ENCODE data around the gene FURIN.
"Not testable (repeated sequence)": the region's sequence is repeated elsewhere in the genome, so short reads cannot be mapped to it uniquely, and the experiment has no call there.

The FURIN gene

GRCh38 chr15:90905306-90906180, 37.2 kb downstream of the FURIN start:
- TF ChIP-seq CTCF (IDR thresholded peaks at IDR 0.05; ENCODE audit: extremely low read depth, insufficient read depth, missing control alignments) = no peak
- in situ Hi-C loops (cut with MboI; ENCODE audit: low pct_unique_long_range_greater_than_20kb, low sequenced_read_pairs, unreplicated experiment) = no loop called here
- no peak for DNase-seq (ENCODE audit: low spot score)

GRCh38 chr15:90906181-90906849, 37.9 kb downstream of the FURIN start:
- in situ Hi-C loops (cut with MboI; ENCODE audit: low pct_unique_long_range_greater_than_20kb, low sequenced_read_pairs, unreplicated experiment) = no loop called here
- DNase-seq (ENCODE audit: low spot score) = no peak
- no peak for TF ChIP-seq CTCF (IDR thresholded peaks at IDR 0.05; ENCODE audit: extremely low read depth, insufficient read depth, missing control alignments)

GRCh38 chr15:90907051-90907660, 38.8 kb downstream of the FURIN start:
- no peak for TF ChIP-seq CTCF (IDR thresholded peaks at IDR 0.05; ENCODE audit: extremely low read depth, insufficient read depth, missing control alignments)
- no peak for DNase-seq (ENCODE audit: low spot score)
- in situ Hi-C loops (cut with MboI; ENCODE audit: low pct_unique_long_range_greater_than_20kb, low sequenced_read_pairs, unreplicated experiment) = no loop called here

- no peak for TF ChIP-seq CTCF (IDR thresholded peaks at IDR 0.05; ENCODE audit: extremely low read depth, insufficient read depth, missing control alignments)
- no peak for DNase-seq (ENCODE audit: low spot score)
- in situ Hi-C loops (cut with MboI; ENCODE audit: low pct_unique_long_range_greater_than_20kb, low sequenced_read_pairs, unreplicated experiment) = no loop called here
Observed at GRCh38 chr15:90907838-90908507, 39.6 kb downstream of the FURIN start.

GRCh38 chr15:90909449-90909848, 41.1 kb downstream of the FURIN start:
- in situ Hi-C loops (cut with MboI; ENCODE audit: low pct_unique_long_range_greater_than_20kb, low sequenced_read_pairs, unreplicated experiment) = not testable (repeated sequence)

GRCh38 chr15:90909976-90910375, 41.6 kb downstream of the FURIN start:
- in situ Hi-C loops (cut with MboI; ENCODE audit: low pct_unique_long_range_greater_than_20kb, low sequenced_read_pairs, unreplicated experiment) = no loop called here
- DNase-seq (ENCODE audit: low spot score) = no peak
- TF ChIP-seq CTCF (IDR thresholded peaks at IDR 0.05; ENCODE audit: extremely low read depth, insufficient read depth, missing control alignments) = no peak

More at GRCh38 chr15:90909449-90909848, 41.1 kb downstream of the FURIN start:
- DNase-seq (ENCODE audit: low spot score) = not testable (repeated sequence)
